ENCODE data around the gene GPC5.
"Not testable (repeated sequence)": the region's sequence is repeated elsewhere in the genome, so short reads cannot be mapped to it uniquely, and the experiment has no call there.

GPC5 gene

GRCh38 chr13:92463134-92463533, 1064.7 kb downstream of the GPC5 start:
- DNase-seq (ENCODE audit: low read depth) = no peak

GRCh38 chr13:92473765-92474475, 1075.5 kb downstream of the GPC5 start:
- DNase-seq (ENCODE audit: low read depth) = no peak

DNA sequence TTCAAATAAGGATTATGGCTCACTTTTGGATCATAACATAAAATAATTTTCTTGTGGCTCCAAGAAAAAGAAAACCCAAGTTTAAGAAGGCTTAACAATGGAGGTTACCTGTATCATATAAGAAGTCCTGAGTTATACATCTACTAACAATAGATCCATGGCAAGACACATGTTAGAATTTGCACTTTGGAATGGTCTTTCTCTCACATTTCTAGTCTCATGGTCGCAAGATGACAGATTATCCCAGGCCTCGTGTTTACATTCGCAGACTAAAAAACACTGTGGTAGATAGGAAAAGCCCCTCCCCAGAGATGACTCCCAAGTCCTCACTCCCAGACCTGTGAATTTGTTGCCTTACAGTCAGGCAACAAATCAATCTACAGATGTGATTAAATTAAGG, 1082.0 kb downstream of the GPC5 start:
- DNase-seq (ENCODE audit: low read depth) = no peak

DNA sequence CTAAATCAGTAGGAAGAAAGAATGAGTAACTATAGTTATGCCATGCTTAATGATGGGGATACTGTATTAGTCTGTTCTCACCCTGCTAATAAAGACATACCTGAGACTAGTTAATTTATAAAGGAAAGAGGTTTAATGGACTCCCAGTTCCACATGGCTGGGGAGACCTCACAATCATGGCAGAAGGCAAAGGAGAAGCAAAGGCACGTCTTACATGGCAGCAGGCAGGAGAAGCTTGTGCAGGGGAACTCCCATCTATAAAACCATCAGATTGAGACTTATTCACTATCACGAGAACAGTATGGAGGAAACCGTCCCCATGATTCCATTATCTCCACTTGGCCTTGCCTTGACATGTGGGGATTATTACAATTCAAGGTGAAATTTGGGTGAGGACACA, 1084.4 kb downstream of the GPC5 start:
- DNase-seq (ENCODE audit: low read depth) = not testable (repeated sequence)

DNA sequence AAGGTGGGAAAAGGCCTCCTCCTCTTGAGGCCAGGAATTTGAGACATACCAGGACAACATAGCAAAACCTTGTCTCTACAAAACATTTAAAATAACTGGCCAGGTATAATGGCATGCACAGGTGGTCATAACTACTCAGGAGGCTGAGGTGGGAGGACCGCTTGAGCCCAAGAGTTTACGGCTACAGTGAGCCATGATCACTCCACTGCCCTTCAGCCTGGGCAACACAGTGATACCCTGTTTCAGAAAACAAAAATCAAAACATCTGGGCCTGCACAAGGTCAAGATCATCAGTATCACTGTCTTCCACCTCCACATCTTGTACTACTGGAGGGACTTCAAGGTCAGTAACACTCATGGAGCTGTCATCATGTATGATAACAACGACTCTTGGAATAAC, 1085.5 kb downstream of the GPC5 start:
- no peak for DNase-seq (ENCODE audit: low read depth)

DNA sequence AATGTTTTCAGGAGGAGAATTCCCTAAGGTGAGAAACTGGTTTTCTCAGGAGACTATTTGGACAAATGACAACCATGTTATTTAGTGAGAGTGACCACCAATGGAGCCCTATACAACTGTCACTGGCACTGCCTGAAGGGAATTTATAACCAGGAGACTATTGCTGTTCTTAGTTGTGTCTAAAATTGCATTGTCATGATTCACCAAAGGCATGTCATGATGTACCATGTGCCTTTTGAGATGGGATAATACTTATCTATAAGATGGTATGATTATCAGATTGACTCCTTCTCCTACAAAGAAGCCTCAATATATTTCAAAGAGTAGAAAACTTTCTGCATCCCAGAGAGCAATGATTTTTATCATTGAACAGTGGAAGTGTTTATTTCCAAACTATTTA, 1088.8 kb downstream of the GPC5 start:
- DNase-seq (ENCODE audit: low read depth) = no peak

DNA sequence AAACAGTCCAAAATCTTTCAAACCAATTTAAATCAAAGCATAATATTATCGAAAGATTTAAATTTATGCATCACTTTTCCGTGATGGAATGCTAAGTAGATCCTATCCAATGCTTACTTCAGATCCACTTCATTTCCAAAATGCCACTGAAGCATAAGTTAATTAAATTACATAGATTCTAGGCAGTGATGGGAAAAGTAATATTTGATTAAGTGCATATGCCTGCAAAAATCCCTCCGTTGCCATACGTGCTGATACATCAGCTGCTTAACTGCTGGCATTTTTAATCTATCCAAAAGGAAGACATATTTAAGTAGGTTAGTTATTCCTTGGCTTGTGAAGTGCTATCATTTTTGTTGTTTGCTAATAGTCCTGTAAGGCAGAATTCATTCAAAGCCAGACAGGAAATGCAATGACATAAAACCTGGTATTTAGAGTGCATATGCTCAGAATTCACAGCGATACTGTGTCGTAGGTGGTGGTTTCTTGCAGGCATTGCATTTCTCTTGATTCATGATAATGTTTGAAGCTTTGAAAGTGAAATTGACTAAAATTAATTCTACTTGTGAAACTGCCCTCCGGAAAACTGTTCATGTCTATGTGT, 1089.9 kb downstream of the GPC5 start:
- no peak for DNase-seq (ENCODE audit: low read depth)

DNA sequence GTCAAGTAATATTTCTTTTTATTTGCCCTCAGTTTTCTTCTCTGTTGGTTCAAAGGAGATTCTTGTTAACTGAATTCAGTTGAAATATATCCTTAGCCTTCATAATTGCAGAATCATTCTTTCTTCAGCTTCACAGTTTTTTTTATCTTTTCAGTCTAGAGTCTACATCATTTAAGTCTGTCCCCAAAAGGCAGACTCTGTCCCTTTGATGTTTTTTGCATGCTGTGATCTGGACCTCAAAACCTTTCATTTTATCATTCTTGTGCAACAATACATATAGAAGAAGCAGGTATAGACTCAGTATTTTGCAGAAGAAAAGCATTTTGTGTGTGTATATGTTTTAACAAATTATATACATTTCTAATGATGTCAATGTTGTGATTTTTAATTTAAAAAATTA, 1093.4 kb downstream of the GPC5 start:
- DNase-seq (ENCODE audit: low read depth) = no peak

GRCh38 chr13:92494915-92495314, 1096.5 kb downstream of the GPC5 start:
- no peak for DNase-seq (ENCODE audit: low read depth)

DNA sequence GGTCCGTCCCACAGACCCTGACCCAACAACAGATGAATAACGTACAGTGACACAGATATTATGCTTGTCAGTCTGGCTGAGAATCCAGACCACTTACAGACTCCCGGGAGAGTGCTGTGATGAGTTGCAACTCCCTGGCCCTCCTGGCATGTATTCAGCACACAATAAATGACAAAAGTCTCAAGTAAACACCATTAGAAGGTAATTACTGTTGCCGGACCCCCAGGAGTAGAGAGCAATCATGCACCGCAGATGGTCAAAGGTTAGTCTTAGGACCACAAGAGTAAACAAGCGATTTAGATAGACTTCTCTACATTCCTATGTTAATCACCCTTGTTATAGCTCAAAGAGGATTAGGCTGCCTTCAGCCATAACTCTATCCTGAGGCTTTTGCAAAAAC, 1101.8 kb downstream of the GPC5 start:
- DNase-seq (ENCODE audit: low read depth) = no peak

DNA sequence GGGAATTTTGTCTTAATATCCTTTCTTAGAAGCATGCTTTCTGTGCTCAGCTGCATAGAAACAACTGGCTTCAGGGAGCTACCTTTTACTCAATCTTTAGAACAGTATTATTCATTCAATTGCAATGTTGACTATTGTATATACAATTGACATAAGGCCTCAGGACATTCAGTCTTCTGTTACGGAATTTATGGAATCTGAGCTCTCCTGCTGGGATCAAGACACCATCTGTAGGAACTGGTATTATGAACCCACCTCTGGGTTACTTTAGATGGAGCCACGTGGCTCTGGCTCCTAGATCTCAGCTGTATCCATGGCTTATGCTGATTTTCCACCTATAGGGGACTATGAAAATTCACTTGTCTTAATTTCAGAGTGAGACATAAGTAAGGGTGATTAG, 1112.0 kb downstream of the GPC5 start:
- DNase-seq (ENCODE audit: low read depth) = peak; percentile 8

DNA sequence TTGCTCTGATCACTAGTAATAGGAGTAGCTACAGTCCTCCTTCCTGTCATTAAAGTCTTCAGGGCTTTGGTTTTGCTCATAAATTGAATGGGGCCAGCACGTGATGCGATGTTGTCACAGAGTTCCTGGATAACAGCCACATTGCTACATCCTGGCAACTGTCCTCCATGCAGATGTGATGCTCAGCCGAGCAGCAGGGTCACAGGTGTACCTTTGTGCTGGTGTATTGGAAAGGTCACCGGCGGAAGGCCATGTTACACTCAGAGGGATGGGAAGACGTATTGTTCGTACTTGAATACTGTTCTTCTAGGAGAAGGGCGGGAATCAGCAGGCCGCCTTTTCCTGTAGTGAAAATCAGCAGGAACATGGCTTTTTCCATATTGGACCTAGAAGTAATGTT, 1114.4 kb downstream of the GPC5 start:
- DNase-seq (ENCODE audit: low read depth) = no peak

- DNase-seq (ENCODE audit: low read depth) = no peak
These were observed 1115.3 kb downstream of the GPC5 start for GRCh38 chr13:92513672-92514071.

- no peak for DNase-seq (ENCODE audit: low read depth)
These were observed 1116.2 kb downstream of the GPC5 start for GRCh38 chr13:92514420-92515125.

DNA sequence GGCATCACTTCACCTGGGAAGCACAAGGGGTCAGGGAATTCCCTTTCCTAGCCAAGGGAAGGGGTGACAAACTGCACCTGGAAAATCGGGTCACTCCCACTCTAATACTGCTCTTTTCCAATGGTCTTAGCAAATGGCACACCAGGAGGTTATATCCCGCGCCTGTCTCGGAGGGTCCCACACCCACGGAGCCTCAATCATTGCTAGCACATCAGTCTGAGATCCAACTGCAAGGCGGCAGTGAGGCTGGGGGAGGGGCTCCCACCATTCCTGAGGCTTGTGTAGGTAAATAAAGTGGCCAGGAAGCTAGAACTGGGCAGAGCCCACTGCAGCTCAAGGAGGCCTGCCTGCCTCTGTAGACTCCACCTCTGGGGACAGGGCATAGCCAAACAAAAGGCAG, 1118.5 kb downstream of the GPC5 start:
- not testable (repeated sequence) for DNase-seq (ENCODE audit: low read depth)

DNA sequence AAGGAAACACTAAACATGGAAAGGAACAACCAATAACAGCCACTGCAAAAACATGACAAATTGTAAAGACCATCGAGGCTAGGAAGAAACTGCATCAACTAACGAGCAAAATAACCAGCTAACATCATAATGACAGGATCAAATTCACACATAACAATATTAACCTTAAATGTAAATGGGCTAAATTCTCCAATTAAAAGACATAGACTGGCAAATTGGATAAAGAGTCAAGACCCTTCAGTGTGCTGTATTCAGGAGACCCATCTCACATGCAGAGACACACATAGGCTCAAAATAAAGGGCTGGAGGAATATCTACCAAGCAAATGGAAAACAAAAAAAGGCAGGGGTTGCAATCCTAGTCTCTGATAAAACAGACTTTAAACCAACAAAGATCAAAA, 1120.2 kb downstream of the GPC5 start:
- DNase-seq (ENCODE audit: low read depth) = not testable (repeated sequence)

DNA sequence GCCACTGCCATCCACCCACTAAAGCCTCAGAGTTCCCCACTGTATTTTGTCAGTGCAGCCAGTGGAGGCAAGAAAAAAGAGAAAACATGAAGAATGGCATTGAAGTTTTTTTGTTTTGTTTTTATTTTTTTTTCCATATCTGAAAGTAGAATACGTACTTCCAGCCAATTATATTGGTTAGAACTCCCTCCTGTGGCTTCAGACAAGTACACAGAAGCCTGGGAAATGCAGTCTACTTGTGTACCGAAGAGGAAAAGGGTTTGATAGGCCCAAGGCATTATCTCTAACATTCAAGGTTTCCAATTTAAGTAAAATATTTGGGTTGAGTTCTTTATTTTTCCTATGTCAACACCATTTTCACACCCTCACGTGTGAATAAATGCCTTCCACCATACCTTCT, 1131.9 kb downstream of the GPC5 start:
- DNase-seq (ENCODE audit: low read depth) = no peak

GRCh38 chr13:92535222-92536006, 1137.0 kb downstream of the GPC5 start:
- no peak for DNase-seq (ENCODE audit: low read depth)

DNA sequence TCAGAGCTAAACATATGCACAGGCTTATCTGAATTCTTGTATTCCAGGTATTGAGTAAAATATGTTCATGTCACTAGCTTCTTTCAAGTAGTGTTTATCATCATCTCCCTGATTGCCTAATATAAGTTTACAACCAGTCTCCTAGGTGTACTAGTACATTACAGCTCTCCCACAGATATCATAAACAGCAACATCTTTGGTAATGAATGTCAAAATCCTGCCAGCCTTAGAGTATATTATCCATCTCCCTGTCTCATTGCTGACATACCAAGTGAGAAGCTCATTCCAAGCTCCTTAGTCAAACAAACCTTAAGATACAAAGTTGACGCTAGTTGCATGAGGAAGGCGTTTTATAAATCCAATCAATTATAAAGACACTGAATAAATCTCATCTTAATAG, 1139.0 kb downstream of the GPC5 start:
- DNase-seq (ENCODE audit: low read depth) = no peak

GRCh38 chr13:92538164-92538563, 1139.7 kb downstream of the GPC5 start:
- no peak for DNase-seq (ENCODE audit: low read depth)

DNA sequence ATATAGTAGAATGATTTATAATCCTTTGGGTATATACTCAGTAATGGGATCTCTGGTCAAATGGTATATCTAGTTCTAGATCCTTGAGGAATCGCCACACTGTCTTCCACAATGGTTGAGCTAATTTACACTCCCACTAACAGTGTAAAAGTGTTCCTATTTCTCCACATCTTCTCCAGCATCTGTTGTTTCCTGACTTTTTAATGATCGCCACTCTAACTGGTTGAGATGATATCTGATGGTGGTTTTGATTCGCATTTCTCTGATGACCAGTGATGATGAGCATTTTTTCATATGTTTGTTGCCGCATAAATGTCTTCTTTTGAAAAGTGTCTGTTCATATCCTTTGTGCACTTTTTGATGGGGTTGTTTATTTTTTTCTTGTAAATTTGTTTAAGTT, 1140.7 kb downstream of the GPC5 start:
- not testable (repeated sequence) for DNase-seq (ENCODE audit: low read depth)

DNA sequence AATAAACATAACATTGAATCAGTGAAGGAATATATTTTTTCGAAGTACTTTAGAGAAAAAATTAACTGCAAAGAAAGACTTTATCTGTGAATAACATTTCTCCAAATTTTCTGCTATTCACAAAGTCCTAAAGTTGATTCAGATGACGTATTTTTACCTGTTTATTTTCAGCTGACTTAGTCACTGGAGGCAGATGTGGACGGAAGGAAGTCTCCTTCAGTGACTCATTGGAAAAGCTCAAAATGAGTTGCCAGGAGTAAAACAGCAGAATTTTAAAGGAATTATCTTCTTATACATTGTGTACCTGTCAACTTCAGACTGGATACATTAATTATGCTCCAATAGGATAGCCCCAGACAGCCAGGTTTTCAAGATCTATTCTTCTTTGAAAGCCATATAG, 1148.8 kb downstream of the GPC5 start:
- no peak for DNase-seq (ENCODE audit: low read depth)

- DNase-seq (ENCODE audit: low read depth) = no peak
These were observed 1150.9 kb downstream of the GPC5 start for GRCh38 chr13:92549276-92549675.

Measured in fibroblast of gingiva (primary cell).